Caco-2 (cell line): ENCODE measurements around the gene PLA2G4F. TPM values are rescaled to one million over a fixed set of nuclear protein-coding genes. Genes with fewer than 3 reads are reported as not detected.

Experiments
- BruUV-seq: library from RNA; stranded (reverse); fragments of 400-500 nt; replicated peaks from 2 replicates; lab custom pipeline; 2021; lab: Mats Ljungman, UMichigan
- CTCF ChIA-PET: fragments of 300-600 bp; sonication (Branson Sonifier 250); formaldehyde crosslinking; loops from one replicate; lab custom pipeline; 2022; ENCODE audit warnings: antibody characterized with exemption; lab: Charles Lee
- POLR2A ChIA-PET: fragments of 300-600 bp; sonication (Branson Sonifier 250); formaldehyde crosslinking; loops from one replicate; lab custom pipeline; 2022; ENCODE audit warnings: antibody characterized with exemption; lab: Charles Lee
- DNase-seq, 2 experiments: peaks; one replicate each; pipeline versions ENCODE4 v3.0.0 to v3.0.0-alpha.2; 2020 to 2022
- H3K27me3 ChIP-seq: replicated peaks from 2 replicates; pipeline ENCODE4 v1.6.0; 2011; ENCODE audit warnings: low read length; ENCODE audit not compliant: control insufficient read depth, insufficient read depth
- H3K36me3 ChIP-seq: 2 replicates; pipeline ENCODE4 v1.5.1; 2011; ENCODE audit warnings: low read length; ENCODE audit not compliant: control insufficient read depth, insufficient read depth
- H3K4me1 ChIP-seq: fragments of 250-450 bp; sonication (Bioruptor Pico); 2 replicates; pipeline ENCODE4 v1.5.1; 2020; ENCODE audit warnings: mild to moderate bottlenecking
- H3K4me3 ChIP-seq: 2 replicates; pipeline ENCODE4 v1.5.1; 2011; ENCODE audit warnings: low read depth, mild to moderate bottlenecking, control low read depth, low read length
- H3K9me3 ChIP-seq: fragments of 250-450 bp; sonication (Bioruptor Pico); 2 replicates; pipeline ENCODE4 v1.5.1; 2020; ENCODE audit warnings: mild to moderate bottlenecking, moderate library complexity
- H3K27ac Mint-ChIP-seq: one replicate; pipeline ENCODE4 v1.8.0; 2022; ENCODE audit warnings: mixed read lengths; ENCODE audit not compliant: unreplicated experiment
- H3K27me3 Mint-ChIP-seq: one replicate; pipeline ENCODE4 v1.8.0; 2022; ENCODE audit warnings: mixed read lengths; ENCODE audit not compliant: insufficient read depth, unreplicated experiment
- H3K36me3 Mint-ChIP-seq: one replicate; pipeline ENCODE4 v1.8.0; 2022; ENCODE audit warnings: mild to moderate bottlenecking, mixed read lengths; ENCODE audit not compliant: insufficient read depth, unreplicated experiment
- H3K4me1 Mint-ChIP-seq: one replicate; pipeline ENCODE4 v1.8.0; 2022; ENCODE audit warnings: low read depth, mixed read lengths; ENCODE audit not compliant: unreplicated experiment
- H3K4me3 Mint-ChIP-seq: one replicate; pipeline ENCODE4 v1.8.0; 2022; ENCODE audit warnings: mild to moderate bottlenecking, moderate library complexity, mixed read lengths; ENCODE audit not compliant: unreplicated experiment
- H3K9me3 Mint-ChIP-seq: one replicate; pipeline ENCODE4 v1.8.0; 2022; ENCODE audit warnings: mixed read lengths; ENCODE audit not compliant: unreplicated experiment
- CTCF ChIP-seq, 2 experiments: fragments of 200-600 bp in 1 of 2; IDR thresholded peaks; 1 replicate in 1 of 2; 2 replicates in 1 of 2; pipeline versions ENCODE4 v1.5.1 to v1.8.0; 2011 to 2022; ENCODE audit warnings: antibody characterized with exemption in 1 of 2, control low read depth in 1 of 2, inconsistent platforms in 1 of 2, low read depth in 1 of 2, low read length in 1 of 2, mild to moderate bottlenecking in 1 of 2, moderate library complexity in 1 of 2; ENCODE audit not compliant: insufficient read depth in 1 of 2, severe bottlenecking in 1 of 2, unreplicated experiment in 1 of 2
- intact Hi-C: fragments of 100-400 bp; cut with micrococcal nuclease; formaldehyde crosslinking; loops from one replicate; pipeline ENCODE4 v1.10.0; 2022; ENCODE audit not compliant: unreplicated experiment
- total RNA-seq: library from RNA; stranded (reverse); gene quantifications from 2 replicates; pipeline ENCODE4 v1.2.3, GENCODE V29; 2022

The PLA2G4F gene
- total RNA-seq, 1 experiment from 2014 or later: 2.9 TPM

GRCh38 chr15:42141246-42141645, 15.2 kb downstream of the PLA2G4F start:
- intact Hi-C loops: no loop called here
- H3K4me3 Mint-ChIP-seq: no peak overlapping the region
- no peaks in the 10 kb centered on the region for H3K27me3 ChIP-seq
- no peaks in the 10 kb centered on the region for H3K4me1 Mint-ChIP-seq
- H3K9me3 Mint-ChIP-seq: peaks cover 29% of the 10 kb centered on the region
- DNase-seq: peak in 1 of 2 experiments; percentile 5
- H3K27me3 Mint-ChIP-seq: no peaks in the 10 kb centered on the region
- no TSS peak for BruUV-seq
- H3K4me3 ChIP-seq: no peak overlapping the region
- no peak for TF ChIP-seq CTCF (IDR thresholded peaks at IDR 0.05; ENCODE audit: insufficient read depth in 1 of 2, low read depth in 1 of 2, low read length in 1 of 2, severe bottlenecking in 1 of 2, unreplicated experiment in 1 of 2)
- POLR2A ChIA-PET: no interaction called here
- no peaks in the 10 kb centered on the region for H3K36me3 ChIP-seq
- H3K36me3 Mint-ChIP-seq: peaks cover 4% of the 10 kb centered on the region
- CTCF ChIA-PET: no interaction called here
- no peak overlapping the region for H3K27ac Mint-ChIP-seq
- peaks cover 11% of the 10 kb centered on the region; the same call in 1 of the 2 replicates for H3K4me1 ChIP-seq
- H3K9me3 ChIP-seq: peaks cover 20% of the 10 kb centered on the region

GRCh38 chr15:42140383-42141070, 15.9 kb downstream of the PLA2G4F start:
- Mint-ChIP-seq H3K4me3 (no peak overlapping the region), H3K36me3 (peaks cover 4% of the 10 kb centered on the region), H3K9me3 (peaks cover 29% of the 10 kb centered on the region), H3K27me3 (no peaks in the 10 kb centered on the region), H3K27ac (no peak overlapping the region), H3K4me1 (no peaks in the 10 kb centered on the region)
- POLR2A ChIA-PET: no interaction called here
- peak in 1 of 2 experiments; percentile 21 for DNase-seq
- no TSS peak for BruUV-seq
- Histone ChIP-seq H3K4me1 (peaks cover 11% of the 10 kb centered on the region; the same call in 1 of the 2 replicates), H3K36me3 (no peaks in the 10 kb centered on the region), H3K27me3 (no peaks in the 10 kb centered on the region), H3K4me3 (no peak overlapping the region), H3K9me3 (peaks cover 20% of the 10 kb centered on the region)
- CTCF ChIA-PET: no interaction called here
- intact Hi-C loops: no loop called here
- TF ChIP-seq CTCF (IDR thresholded peaks at IDR 0.05; ENCODE audit: insufficient read depth in 1 of 2, low read depth in 1 of 2, low read length in 1 of 2, severe bottlenecking in 1 of 2, unreplicated experiment in 1 of 2): no peak

GRCh38 chr15:42139596-42139995, 16.8 kb downstream of the PLA2G4F start:
- Histone ChIP-seq H3K4me1 (peaks cover 11% of the 10 kb centered on the region; the same call in 1 of the 2 replicates), H3K27me3 (no peaks in the 10 kb centered on the region), H3K9me3 (peaks cover 20% of the 10 kb centered on the region), H3K4me3 (no peak overlapping the region), H3K36me3 (no peaks in the 10 kb centered on the region)
- DNase-seq: peak in 1 of 2 experiments; percentile 26
- CTCF ChIA-PET: no interaction called here
- H3K27me3 Mint-ChIP-seq: no peaks in the 10 kb centered on the region
- intact Hi-C loops: no loop called here
- POLR2A ChIA-PET: no interaction called here
- no peaks in the 10 kb centered on the region for H3K4me1 Mint-ChIP-seq
- BruUV-seq: no TSS peak
- H3K4me3 Mint-ChIP-seq: no peak overlapping the region
- H3K9me3 Mint-ChIP-seq: peaks cover 29% of the 10 kb centered on the region
- TF ChIP-seq CTCF (IDR thresholded peaks at IDR 0.05; ENCODE audit: insufficient read depth in 1 of 2, low read depth in 1 of 2, low read length in 1 of 2, severe bottlenecking in 1 of 2, unreplicated experiment in 1 of 2): no peak
- H3K27ac Mint-ChIP-seq: peak overlapping the region; percentile 9
- H3K36me3 Mint-ChIP-seq: peaks cover 4% of the 10 kb centered on the region
